Hepatocyte (in vitro differentiated cells): ENCODE measurements around the gene CIAO2B. TPM values are rescaled to one million over a fixed set of nuclear protein-coding genes. Genes with fewer than 3 reads are reported as not detected.

Experiments used
- DNase-seq: peaks from one replicate; pipeline ENCODE4 v3.0.0-alpha.2; 2016; ENCODE audit warnings: low spot score
- H2AFZ ChIP-seq: fragments of 200-600 bp; sonication (generic); 2 replicates; pipeline ENCODE4 v1.6.0; 2016; ENCODE audit warnings: antibody characterized with exemption, mild to moderate bottlenecking
- H3K27ac ChIP-seq: fragments of 200-600 bp; sonication (generic); 2 replicates; pipeline ENCODE4 v1.5.1; 2016; ENCODE audit warnings: mild to moderate bottlenecking
- H3K27me3 ChIP-seq: fragments of 200-600 bp; sonication (generic); 2 replicates; pipeline ENCODE4 v1.6.1; 2016
- H3K36me3 ChIP-seq: fragments of 200-600 bp; sonication (generic); replicated peaks from 2 replicates; pipeline ENCODE4 v1.5.1; 2016; ENCODE audit warnings: low read depth; ENCODE audit not compliant: insufficient read depth
- H3K4me1 ChIP-seq: fragments of 200-600 bp; sonication (generic); 2 replicates; pipeline ENCODE4 v1.5.1; 2016; ENCODE audit warnings: mild to moderate bottlenecking, moderate library complexity; ENCODE audit not compliant: insufficient read depth
- H3K4me2 ChIP-seq: fragments of 200-600 bp; sonication (generic); 2 replicates; pipeline ENCODE4 v1.6.0; 2016
- H3K4me3 ChIP-seq: fragments of 200-600 bp; sonication (generic); 2 replicates; pipeline ENCODE4 v1.5.1; 2016; ENCODE audit warnings: mild to moderate bottlenecking
- H3K79me2 ChIP-seq: fragments of 200-600 bp; sonication (generic); 2 replicates; pipeline ENCODE4 v1.6.0; 2017; ENCODE audit warnings: mild to moderate bottlenecking
- H3K9me2 ChIP-seq: fragments of 200-600 bp; sonication (generic); replicated peaks from 2 replicates; pipeline ENCODE4 v1.6.0; 2017; ENCODE audit warnings: mild to moderate bottlenecking; ENCODE audit not compliant: insufficient read depth
- H3K9me3 ChIP-seq: fragments of 200-600 bp; sonication (generic); 2 replicates; pipeline ENCODE4 v1.5.1; 2016; ENCODE audit warnings: low read depth, mild to moderate bottlenecking
- H4K20me1 ChIP-seq: fragments of 200-600 bp; sonication (generic); 2 replicates; pipeline ENCODE4 v1.6.0; 2016; ENCODE audit warnings: mild to moderate bottlenecking; ENCODE audit not compliant: insufficient read depth, poor library complexity, severe bottlenecking
- EZH2 ChIP-seq: fragments of 200-600 bp; sonication (generic); IDR thresholded peaks from 2 replicates; pipeline ENCODE4 v1.6.1; 2016; ENCODE audit warnings: antibody characterized with exemption, mild to moderate bottlenecking, borderline replicate concordance
- EZH2phosphoT487 ChIP-seq: fragments of 200-600 bp; sonication (generic); IDR thresholded peaks from one replicate; pipeline ENCODE4 v1.6.1; 2018; ENCODE audit warnings: antibody characterized with exemption, mild to moderate bottlenecking, low read depth, moderate library complexity; ENCODE audit not compliant: unreplicated experiment, severe bottlenecking
- WGBS: methylation state at CpG from one replicate; pipeline ENCODE4 v1.1.6; 2016; ENCODE audit warnings: low lambda C conversion rate; ENCODE audit errors: missing lambda C conversion rate; 5-methylcytosine and 5-hydroxymethylcytosine counted together
- polyA plus RNA-seq: library from polyadenylated mRNA; unstranded; fragments of >200 nt; fragmentation: Nextera tagmentation; extraction: Ambion mirVana; gene quantifications from 2 replicates; pipeline ENCODE4 v1.2.1, GENCODE V29; 2016
- total RNA-seq: library from RNA; depleted of rRNA; stranded (reverse); fragments of >200 nt; gene quantifications from 2 replicates; pipeline ENCODE4 v1.2.3, GENCODE V29; 2014
- TF ChIP-seq, protein P1 (sequence below): fragments of 200-600 bp; sonication (generic); IDR thresholded peaks from 2 replicates; pipeline ENCODE4 v1.5.1; 2016; ENCODE audit warnings: antibody characterized with exemption, mild to moderate bottlenecking; ENCODE audit not compliant: poor library complexity

Gene CIAO2B
- total and polyA plus RNA-seq, 2 experiments from 2014 or later, result 131 to 147 TPM

DNA sequence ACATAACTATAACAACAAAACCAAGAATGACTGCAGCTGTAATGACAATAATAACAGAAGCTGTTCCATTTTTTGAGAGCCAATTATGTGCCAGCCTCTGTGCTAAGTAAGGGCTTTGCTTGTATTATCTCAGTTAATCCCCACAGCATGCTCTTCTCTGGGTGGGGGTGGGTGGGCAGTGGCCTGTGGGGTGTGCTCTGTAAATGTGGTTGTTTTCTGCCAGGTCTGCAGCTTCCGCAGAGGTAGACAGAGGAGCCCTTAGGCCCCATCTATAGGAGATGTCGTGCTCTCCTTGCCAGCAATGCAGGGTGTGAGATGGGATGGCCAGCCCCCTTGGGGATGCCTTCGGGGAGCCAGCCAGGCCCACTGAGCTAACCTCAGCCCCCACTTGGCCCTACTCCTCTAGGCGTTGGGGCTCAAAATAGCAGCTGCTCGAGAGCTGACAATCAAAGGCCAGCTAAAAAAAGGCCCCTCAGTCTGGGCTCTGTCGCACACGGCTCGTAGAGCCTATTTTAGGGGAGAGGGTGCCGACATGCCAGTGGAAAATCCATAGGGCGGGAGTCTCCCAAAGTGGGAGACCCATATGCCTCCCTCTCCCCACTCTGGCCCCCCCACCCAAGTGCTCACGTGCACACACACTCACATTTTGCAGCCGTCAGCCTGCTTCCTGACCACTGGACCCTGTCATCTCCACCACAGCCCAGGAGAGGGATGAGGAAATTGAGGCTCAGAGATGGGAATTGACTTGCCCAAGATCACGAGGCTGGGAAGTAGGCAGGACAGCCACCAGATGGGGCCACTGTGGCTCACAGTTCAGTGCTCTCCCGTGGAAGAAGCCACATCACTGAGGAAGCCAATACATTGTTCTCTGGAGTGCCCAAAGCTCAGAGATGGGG, 31.3 kb downstream of the CIAO2B start:
- Histone ChIP-seq H3K27ac (no peak overlapping the region), H3K4me3 (no peak overlapping the region), H3K4me2 (no peak overlapping the region), H2AFZ (no peak overlapping the region), H3K79me2 (no peaks in the 10 kb centered on the region), H3K9me3 (no peaks in the 10 kb centered on the region), H3K27me3 (no peaks in the 10 kb centered on the region), H3K9me2 (no peaks in the 10 kb centered on the region), H4K20me1 (no peaks in the 10 kb centered on the region), H3K36me3 (no peaks in the 10 kb centered on the region), H3K4me1 (peaks cover 58% of the 10 kb centered on the region)
- no peak for DNase-seq
- 81% methylated on average over 14 of the region's 14 CpGs for WGBS
- TF ChIP-seq EZH2phosphoT487, result no peak
- no peak for TF ChIP-seq EZH2
- TF ChIP-seq, protein P1, sequence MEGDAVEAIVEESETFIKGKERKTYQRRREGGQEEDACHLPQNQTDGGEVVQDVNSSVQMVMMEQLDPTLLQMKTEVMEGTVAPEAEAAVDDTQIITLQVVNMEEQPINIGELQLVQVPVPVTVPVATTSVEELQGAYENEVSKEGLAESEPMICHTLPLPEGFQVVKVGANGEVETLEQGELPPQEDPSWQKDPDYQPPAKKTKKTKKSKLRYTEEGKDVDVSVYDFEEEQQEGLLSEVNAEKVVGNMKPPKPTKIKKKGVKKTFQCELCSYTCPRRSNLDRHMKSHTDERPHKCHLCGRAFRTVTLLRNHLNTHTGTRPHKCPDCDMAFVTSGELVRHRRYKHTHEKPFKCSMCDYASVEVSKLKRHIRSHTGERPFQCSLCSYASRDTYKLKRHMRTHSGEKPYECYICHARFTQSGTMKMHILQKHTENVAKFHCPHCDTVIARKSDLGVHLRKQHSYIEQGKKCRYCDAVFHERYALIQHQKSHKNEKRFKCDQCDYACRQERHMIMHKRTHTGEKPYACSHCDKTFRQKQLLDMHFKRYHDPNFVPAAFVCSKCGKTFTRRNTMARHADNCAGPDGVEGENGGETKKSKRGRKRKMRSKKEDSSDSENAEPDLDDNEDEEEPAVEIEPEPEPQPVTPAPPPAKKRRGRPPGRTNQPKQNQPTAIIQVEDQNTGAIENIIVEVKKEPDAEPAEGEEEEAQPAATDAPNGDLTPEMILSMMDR, result no peak

DNA sequence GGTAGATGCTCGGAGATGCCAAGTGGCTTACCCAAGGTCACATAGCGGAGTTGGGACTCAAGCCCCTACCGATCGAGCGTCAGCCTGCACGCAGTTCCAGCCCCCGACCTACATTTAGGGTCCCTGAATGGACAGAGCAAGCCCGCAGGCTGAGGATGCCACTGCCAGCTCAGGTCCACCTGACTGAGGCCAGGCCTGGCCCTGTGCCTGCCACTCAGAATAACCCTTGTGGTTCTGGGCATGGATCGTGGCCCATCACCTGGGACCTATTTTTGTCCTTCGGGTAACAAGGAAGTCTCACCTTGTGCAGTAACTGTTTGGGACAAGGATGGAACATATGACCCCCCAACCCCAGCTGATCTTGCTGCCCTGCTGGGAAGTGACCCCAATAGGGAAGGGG, 32.6 kb downstream of the CIAO2B start:
- Histone ChIP-seq H3K79me2 (no peaks in the 10 kb centered on the region), H2AFZ (no peak overlapping the region), H3K9me2 (no peaks in the 10 kb centered on the region), H3K4me1 (peaks cover 58% of the 10 kb centered on the region), H3K27me3 (no peaks in the 10 kb centered on the region), H3K9me3 (no peaks in the 10 kb centered on the region), H3K27ac (peak overlapping the region; percentile 92), H3K36me3 (no peaks in the 10 kb centered on the region), H3K4me3 (no peak overlapping the region), H4K20me1 (no peaks in the 10 kb centered on the region), H3K4me2 (no peak overlapping the region)
- no peak for DNase-seq
- 94% methylated on average over 10 of the region's 10 CpGs for WGBS
- TF ChIP-seq, protein P1, result no peak

DNA sequence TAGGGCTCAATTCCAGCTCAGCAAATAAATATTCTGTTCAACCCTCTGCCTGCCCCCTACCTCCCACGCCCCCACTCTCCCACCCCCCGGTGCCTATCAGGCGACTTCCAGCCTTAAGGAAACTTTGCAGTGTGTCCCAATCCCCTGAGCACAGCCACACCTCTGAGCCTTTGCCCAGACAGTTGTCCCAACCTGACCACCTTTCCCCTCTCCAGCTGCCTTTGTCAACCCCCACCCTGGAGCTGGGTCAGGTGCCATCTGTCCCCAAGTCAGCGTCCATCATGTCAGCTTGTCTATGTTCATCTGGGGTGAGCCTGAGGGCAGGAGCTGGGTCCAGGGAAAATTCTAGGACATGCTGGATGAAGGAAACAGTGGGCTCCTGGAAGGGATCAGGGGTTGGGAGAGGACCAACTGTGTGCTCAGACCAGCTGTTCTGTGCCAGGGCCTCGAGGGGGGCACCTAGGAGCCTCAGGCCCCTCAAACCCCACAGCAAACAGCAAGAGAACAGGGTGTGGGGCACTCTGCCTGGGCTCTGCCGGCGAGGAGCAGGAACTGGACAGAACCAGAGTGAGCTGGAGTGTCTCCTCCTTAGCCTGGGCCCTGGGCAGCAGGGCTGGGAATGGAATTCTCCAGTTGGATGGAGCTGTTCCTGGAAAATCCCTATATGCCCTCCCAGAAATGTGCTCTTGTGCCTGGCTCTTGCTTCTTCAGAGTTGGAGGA, 33.3 kb downstream of the CIAO2B start:
- 59% methylated on average over 7 of the region's 7 CpGs for WGBS
- Histone ChIP-seq H2AFZ (no peak overlapping the region), H3K79me2 (no peaks in the 10 kb centered on the region), H3K27me3 (no peaks in the 10 kb centered on the region), H3K4me1 (peaks cover 55% of the 10 kb centered on the region), H4K20me1 (no peaks in the 10 kb centered on the region), H3K27ac (peak overlapping the region; percentile 92), H3K36me3 (no peaks in the 10 kb centered on the region), H3K9me2 (no peaks in the 10 kb centered on the region), H3K4me3 (no peak overlapping the region), H3K9me3 (no peaks in the 10 kb centered on the region), H3K4me2 (no peak overlapping the region)
- peak; percentile 49 for DNase-seq
- TF ChIP-seq, protein P1, result no peak
- TF ChIP-seq EZH2 (no peak), EZH2phosphoT487 (no peak)
